GM19468 (cell line): Measurements from ENCODE around the gene TUG1.

Source experiments
- ATAC-seq: cut with Tn5 transposase; IDR thresholded peaks from one replicate; pipeline ENCODE4 v1.9.1; 2021; ENCODE audit warnings: mild to moderate bottlenecking, moderate library complexity, moderate number of reproducible peaks; ENCODE audit not compliant: unreplicated experiment; ENCODE audit errors: extremely low read depth

Gene TUG1

GRCh38 chr22:30947173-30947815 lies 21.8 kb upstream of the TUG1 start:
- no peak for ATAC-seq

- ATAC-seq: no peak
These were observed 21.1 kb upstream of the TUG1 start for GRCh38 chr22:30947816-30948454.

GRCh38 chr22:30948930-30949342 lies 20.1 kb upstream of the TUG1 start:
- ATAC-seq: no peak

- ATAC-seq: no peak
These were observed 19.0 kb upstream of the TUG1 start for GRCh38 chr22:30949934-30950660.

GRCh38 chr22:30953206-30953605 lies 15.9 kb upstream of the TUG1 start:
- ATAC-seq: no peak

GRCh38 chr22:30955153-30955552 lies 13.9 kb upstream of the TUG1 start:
- ATAC-seq: no peak

- ATAC-seq: no peak
These were observed 4.2 kb upstream of the TUG1 start for GRCh38 chr22:30964858-30965257.

GRCh38 chr22:30968015-30968923 lies 796 bp upstream of the TUG1 start, which contains the start of gene MORC2:
TSS of gene MORC2 (minus strand) at chr22:30968774. CDS start at chr22:30967889, 885 bp downstream.
- ATAC-seq: no peak

GRCh38 chr22:30969532-30970355 lies 679 bp downstream of the TUG1 start:
- no peak for ATAC-seq

- no peak for ATAC-seq
These were observed 1.3 kb downstream of the TUG1 start for GRCh38 chr22:30970356-30970746.

GRCh38 chr22:30978304-30978962 lies 9.4 kb downstream of the TUG1 start:
- no peak for ATAC-seq

- ATAC-seq: no peak
These were observed 10.9 kb downstream of the TUG1 start for GRCh38 chr22:30979932-30980331.

- no peak for ATAC-seq
These were observed 13.4 kb downstream of the TUG1 start for GRCh38 chr22:30982512-30982911.

- no peak for ATAC-seq
These were observed 15.3 kb downstream of the TUG1 start for GRCh38 chr22:30984317-30984716.

- ATAC-seq: no peak
These were observed 16.6 kb downstream of the TUG1 start for GRCh38 chr22:30985561-30986208.

GRCh38 chr22:30989474-30989873 lies 20.4 kb downstream of the TUG1 start:
- ATAC-seq: no peak

GRCh38 chr22:30990690-30991089 lies 21.6 kb downstream of the TUG1 start:
- ATAC-seq: no peak

GRCh38 chr22:30992565-30992964 lies 23.5 kb downstream of the TUG1 start:
- ATAC-seq: no peak
